SK-N-SH (cell line): ENCODE results near the gene OR2J2. TPM values are rescaled to one million over a fixed set of nuclear protein-coding genes. Genes with fewer than 3 reads are reported as not detected.

ENCODE experiments used
- CTCF ChIA-PET: fragments of 300-600, 350-600 bp; formaldehyde crosslinking; extraction: SDS; loops from one replicate; lab custom pipeline; 2021; lab: Yijun Ruan, JAX
- POLR2A ChIA-PET: fragments of 350-600 bp; sonication (Branson Sonifier 250); formaldehyde crosslinking; extraction: SDS; loops from one replicate; lab custom pipeline; 2020; ENCODE audit warnings: antibody characterized with exemption, inconsistent platforms; lab: Yijun Ruan, JAX
- DNase-seq: peaks from one replicate; pipeline ENCODE4 v3.0.0; 2012
- H2AFZ ChIP-seq: fragments of 200-600 bp; sonication (generic); 2 replicates; pipeline ENCODE4 v1.8.1; 2016; ENCODE audit warnings: antibody characterized with exemption, mild to moderate bottlenecking, low read depth
- H3F3A ChIP-seq: fragments of 200-600 bp; sonication (generic); replicated peaks from 2 replicates; pipeline ENCODE3; 2016; ENCODE audit warnings: antibody characterized with exemption, mild to moderate bottlenecking; ENCODE audit not compliant: insufficient read depth
- H3K27ac ChIP-seq, 2 experiments: fragments of 200-500 bp in 1 of 2; fragments of 200-600 bp in 1 of 2; sonication (Bioruptor generic) in 1 of 2; sonication (generic), shearing (Covaris generic) in 1 of 2; 2 replicates each; pipeline versions ENCODE4 v1.5.1 to v1.6.1; 2014 to 2016; ENCODE audit warnings: low read depth in 2 of 2, inconsistent platforms in 1 of 2, low read length in 1 of 2, mild to moderate bottlenecking in 1 of 2, mixed read lengths in 1 of 2
- H3K27me3 ChIP-seq: fragments of 200-600 bp; sonication (generic), shearing (Covaris generic); 2 replicates; pipeline ENCODE4 v1.6.1; 2016; ENCODE audit warnings: mixed run types; ENCODE audit not compliant: insufficient read depth
- H3K36me3 ChIP-seq, 2 experiments: fragments of 200-500 bp in 1 of 2; fragments of 200-600 bp in 1 of 2; sonication (Bioruptor generic) in 1 of 2; sonication (generic) in 1 of 2; replicated peaks in 1 of 2; 2 replicates each; pipeline versions ENCODE3 to v1.5.1; 2014 to 2016; ENCODE audit warnings: low read length in 1 of 2, mild to moderate bottlenecking in 1 of 2; ENCODE audit not compliant: insufficient read depth in 2 of 2, control insufficient read depth in 1 of 2
- H3K4me1 ChIP-seq, 2 experiments: fragments of 200-500 bp in 1 of 2; fragments of 200-600 bp in 1 of 2; sonication (Bioruptor generic) in 1 of 2; sonication (generic), shearing (Covaris generic) in 1 of 2; 2 replicates each; pipeline versions ENCODE4 v1.5.1 to v1.6.1; 2014 to 2016; ENCODE audit warnings: low read depth in 1 of 2, low read length in 1 of 2, mixed run types in 1 of 2; ENCODE audit not compliant: insufficient read depth in 2 of 2, control insufficient read depth in 1 of 2
- H3K4me2 ChIP-seq: fragments of 200-600 bp; sonication (generic), shearing (Covaris generic); 2 replicates; pipeline ENCODE4 v1.6.1; 2017; ENCODE audit warnings: mixed run types
- H3K4me3 ChIP-seq, 2 experiments: fragments of 200-500 bp in 1 of 2; fragments of 200-600 bp in 1 of 2; sonication (Bioruptor generic) in 1 of 2; sonication (generic), shearing (Covaris generic) in 1 of 2; 2 replicates each; pipeline versions ENCODE4 v1.5.1 to v1.8.1; 2014 to 2016; ENCODE audit warnings: low read depth in 2 of 2, inconsistent platforms in 1 of 2, low read length in 1 of 2, mild to moderate bottlenecking in 1 of 2, mixed read lengths in 1 of 2, moderate library complexity in 1 of 2
- H3K79me2 ChIP-seq: fragments of 200-600 bp; sonication (generic); 2 replicates; pipeline ENCODE4 v1.8.1; 2017; ENCODE audit warnings: mild to moderate bottlenecking; ENCODE audit not compliant: insufficient read depth
- H3K9ac ChIP-seq: fragments of 200-600 bp; sonication (generic); 2 replicates; pipeline ENCODE4 v1.6.1; 2017; ENCODE audit warnings: mixed run types
- H3K9me2 ChIP-seq: fragments of 200-600 bp; sonication (generic); 2 replicates; pipeline ENCODE4 v1.6.1; 2017; ENCODE audit warnings: mixed run types
- H3K9me3 ChIP-seq: fragments of 200-600 bp; sonication (generic); 2 replicates; pipeline ENCODE4 v1.6.1; 2017; ENCODE audit warnings: mixed run types, mild to moderate bottlenecking, moderate library complexity
- H4K20me1 ChIP-seq: fragments of 200-600 bp; sonication (generic); 2 replicates; pipeline ENCODE4 v1.6.1; 2017; ENCODE audit warnings: mild to moderate bottlenecking, mixed run types; ENCODE audit not compliant: insufficient read depth
- CHD2 ChIP-seq: fragments of 150-350 bp; IDR thresholded peaks from 2 replicates; pipeline ENCODE4 v1.6.1; 2018; ENCODE audit warnings: low read length; ENCODE audit not compliant: partially characterized antibody
- CTCF ChIP-seq: fragments of 200-600 bp; sonication (generic); IDR thresholded peaks from 2 replicates; pipeline ENCODE4 v1.6.1; 2017; ENCODE audit warnings: antibody characterized with exemption, mild to moderate bottlenecking, moderate library complexity
- ELF1 ChIP-seq: IDR thresholded peaks from 2 replicates; pipeline ENCODE4 v1.4.0; 2012
- EP300 ChIP-seq, 2 experiments: IDR thresholded peaks; 2 replicates each; pipeline versions ENCODE4 v1.4.0 to v1.6.1; 2012; ENCODE audit warnings: borderline replicate concordance in 1 of 2, low read depth in 1 of 2, low read length in 1 of 2
- EZH2phosphoT487 ChIP-seq: fragments of 200-600 bp; sonication (generic); IDR thresholded peaks from 2 replicates; pipeline ENCODE4 v1.6.1; 2017; ENCODE audit warnings: low read depth, mixed run types, mild to moderate bottlenecking, antibody characterized with exemption, moderate library complexity, borderline replicate concordance
- FOSL2 ChIP-seq: IDR thresholded peaks from 2 replicates; pipeline ENCODE4 v1.4.0; 2012; ENCODE audit warnings: low read depth, mild to moderate bottlenecking, moderate library complexity, borderline replicate concordance
- GABPA ChIP-seq: IDR thresholded peaks from 2 replicates; pipeline ENCODE4 v1.4.0; 2012; ENCODE audit warnings: low read depth, mild to moderate bottlenecking
- GATA2 ChIP-seq: sonication (generic); formaldehyde crosslinking; IDR thresholded peaks from 2 replicates; pipeline ENCODE4 v1.5.0; 2020; ENCODE audit warnings: mild to moderate bottlenecking, missing genetic modification reagents
- JUND ChIP-seq: IDR thresholded peaks from 2 replicates; pipeline ENCODE4 v1.4.0; 2012
- NRF1 ChIP-seq: IDR thresholded peaks from 2 replicates; pipeline ENCODE4 v1.6.1; 2012; ENCODE audit warnings: low read depth, mild to moderate bottlenecking, low read length
- RAD21 ChIP-seq: IDR thresholded peaks from 2 replicates; pipeline ENCODE4 v1.6.1; 2012; ENCODE audit warnings: mild to moderate bottlenecking, low read length
- RCOR1 ChIP-seq: fragments of 150-350 bp; IDR thresholded peaks from 2 replicates; pipeline ENCODE4 v1.6.1; 2017; ENCODE audit warnings: antibody characterized with exemption, low read length
- REST ChIP-seq: IDR thresholded peaks from 2 replicates; pipeline ENCODE4 v1.6.1; 2012; ENCODE audit warnings: mild to moderate bottlenecking, low read depth, low read length, moderate library complexity
- RFX5 ChIP-seq: IDR thresholded peaks from 2 replicates; pipeline ENCODE4 v1.6.1; 2012; ENCODE audit warnings: mild to moderate bottlenecking, improper control_type of control experiment, low read length
- RXRA ChIP-seq: IDR thresholded peaks from 2 replicates; pipeline ENCODE4 v1.4.0; 2012; ENCODE audit warnings: low read depth, mild to moderate bottlenecking, borderline replicate concordance
- SIN3A ChIP-seq: IDR thresholded peaks from 2 replicates; pipeline ENCODE4 v1.6.1; 2012; ENCODE audit warnings: low read depth, mild to moderate bottlenecking, low read length, moderate library complexity, borderline replicate concordance
- TAF1 ChIP-seq: IDR thresholded peaks from 2 replicates; pipeline ENCODE4 v1.6.1; 2012; ENCODE audit warnings: low read depth, mild to moderate bottlenecking, low read length, moderate library complexity, borderline replicate concordance
- TCF12 ChIP-seq: IDR thresholded peaks from 2 replicates; pipeline ENCODE4 v1.4.0; 2012
- USF1 ChIP-seq: IDR thresholded peaks from 2 replicates; pipeline ENCODE4 v1.4.0; 2012; ENCODE audit warnings: low read depth, borderline replicate concordance
- USF2 ChIP-seq: fragments of 150-350 bp; IDR thresholded peaks from 2 replicates; pipeline ENCODE4 v1.6.1; 2017; ENCODE audit warnings: antibody characterized with exemption, low read length, low read depth, borderline replicate concordance
- YY1 ChIP-seq: IDR thresholded peaks from 2 replicates; pipeline ENCODE4 v1.4.0; 2012; ENCODE audit warnings: low read depth, mild to moderate bottlenecking
- WGBS: methylation state at CpG from one replicate; pipeline ENCODE4 v1.1.6; 2017; ENCODE audit warnings: low lambda C conversion rate; 5-methylcytosine and 5-hydroxymethylcytosine counted together
- polyA plus RNA-seq, 3 experiments: library from polyadenylated mRNA; depleted of rRNA; stranded (reverse); fragments of >200 nt; gene quantifications; 2 replicates each; pipeline ENCODE4 v1.2.3, GENCODE V29; 2012
- TF ChIP-seq, protein P1 (sequence below): fragments of 150-350 bp; IDR thresholded peaks from 2 replicates; pipeline ENCODE4 v1.6.1; 2016; ENCODE audit warnings: mild to moderate bottlenecking, low read depth, low read length

OR2J2 gene
- polyA plus RNA-seq, 1 of the 3 experiments (the other 2 are of a cell fraction): not detected

DNA sequence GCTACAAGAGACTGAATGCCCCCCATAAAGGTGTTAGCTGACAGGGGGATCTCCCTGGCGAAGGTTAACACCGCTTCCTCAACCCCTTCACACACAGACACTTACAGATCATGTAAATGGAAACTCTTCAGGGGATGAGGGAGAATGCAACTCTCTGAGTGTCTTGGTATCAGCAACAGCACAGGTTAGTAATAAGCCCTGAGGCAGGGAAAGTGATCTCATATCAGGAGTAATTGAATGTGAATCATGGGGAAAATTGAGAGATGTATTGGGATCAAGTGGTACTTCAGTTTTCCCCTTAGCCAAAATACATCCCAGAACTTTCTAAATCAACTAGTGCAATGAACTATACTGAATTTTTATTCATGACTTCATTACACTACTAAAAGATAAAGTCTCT, 39.0 kb upstream of the OR2J2 start:
- Histone ChIP-seq H4K20me1 (no peaks in the 10 kb centered on the region), H3K27me3 (no peaks in the 10 kb centered on the region; the same call in 1 of the 2 replicates), H3K9me2 (no peaks in the 10 kb centered on the region), H3K4me1 (no peaks in the 10 kb centered on the region), H3K79me2 (no peaks in the 10 kb centered on the region), H3K36me3 (no peaks in the 10 kb centered on the region), H3K4me3 (no peak overlapping the region), H3F3A (no peaks in the 10 kb centered on the region), H3K9ac (no peak overlapping the region), H3K27ac (no peak overlapping the region), H3K4me2 (no peak overlapping the region), H3K9me3 (no peaks in the 10 kb centered on the region), H2AFZ (no peak overlapping the region)
- no peak for DNase-seq
- CTCF ChIA-PET: no interaction called here
- TF ChIP-seq SIN3A (no peak), FOSL2 (no peak), USF2 (no peak), CHD2 (no peak), REST (no peak), ELF1 (no peak), NRF1 (no peak), RFX5 (no peak), RAD21 (no peak)
- POLR2A ChIA-PET: no interaction called here
- WGBS: 0% methylated on average over 2 of the region's 2 CpGs

- Histone ChIP-seq H3K4me2 (no peak overlapping the region), H2AFZ (no peak overlapping the region), H3K36me3 (no peaks in the 10 kb centered on the region), H3F3A (no peaks in the 10 kb centered on the region), H3K9ac (no peak overlapping the region), H3K9me2 (no peaks in the 10 kb centered on the region), H3K79me2 (no peaks in the 10 kb centered on the region), H3K27ac (no peak overlapping the region), H4K20me1 (no peaks in the 10 kb centered on the region), H3K27me3 (no peaks in the 10 kb centered on the region), H3K9me3 (no peaks in the 10 kb centered on the region), H3K4me1 (no peaks in the 10 kb centered on the region), H3K4me3 (no peak overlapping the region)
- WGBS: under 1% methylated on average over 4 of the region's 4 CpGs
- CTCF ChIA-PET: no interaction called here
- no peak for DNase-seq
- POLR2A ChIA-PET: no interaction called here
- TF ChIP-seq GABPA (no peak), EP300 (IDR thresholded peaks at IDR 0.05; ENCODE audit: borderline replicate concordance in 1 of 2, low read depth in 1 of 2, low read length in 1 of 2) (no peak), RCOR1 (no peak), CTCF (no peak), RXRA (no peak), USF1 (no peak), GATA2 (CRISPR knock-in tag) (no peak), JUND (no peak), TAF1 (no peak), YY1 (no peak), SIN3A (no peak), NRF1 (no peak), EZH2phosphoT487 (no peak), TCF12 (no peak)
- TF ChIP-seq, protein P1, sequence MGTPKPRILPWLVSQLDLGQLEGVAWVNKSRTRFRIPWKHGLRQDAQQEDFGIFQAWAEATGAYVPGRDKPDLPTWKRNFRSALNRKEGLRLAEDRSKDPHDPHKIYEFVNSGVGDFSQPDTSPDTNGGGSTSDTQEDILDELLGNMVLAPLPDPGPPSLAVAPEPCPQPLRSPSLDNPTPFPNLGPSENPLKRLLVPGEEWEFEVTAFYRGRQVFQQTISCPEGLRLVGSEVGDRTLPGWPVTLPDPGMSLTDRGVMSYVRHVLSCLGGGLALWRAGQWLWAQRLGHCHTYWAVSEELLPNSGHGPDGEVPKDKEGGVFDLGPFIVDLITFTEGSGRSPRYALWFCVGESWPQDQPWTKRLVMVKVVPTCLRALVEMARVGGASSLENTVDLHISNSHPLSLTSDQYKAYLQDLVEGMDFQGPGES: no peak
These were observed 33.0 kb upstream of the OR2J2 start for GRCh38 chr6:29137724-29138123.
